ENCODE results near the gene FOXJ1. TPM values are rescaled to one million over a fixed set of nuclear protein-coding genes. Genes with fewer than 3 reads are reported as not detected.

Gene FOXJ1
- total RNA-seq, 1 experiment from 2014 or later = 0.28 TPM

GRCh38 chr17:76170114-76170513 is 29.1 kb upstream of the FOXJ1 start:
- CTCF ChIA-PET = no interaction called here
- Histone ChIP-seq H3K27me3 (ENCODE audit: control insufficient read depth, insufficient read depth, low read length) (no peaks in the 10 kb centered on the region; the same call in 1 of the 2 replicates), H3K36me3 (ENCODE audit: control insufficient read depth, insufficient read depth, low read length) (no peaks in the 10 kb centered on the region), H3K4me1 (ENCODE audit: control insufficient read depth, insufficient read depth, low read length) (no peaks in the 10 kb centered on the region; the same call in 1 of the 2 replicates), H3K27ac (ENCODE audit: low read length) (no peak overlapping the region), H3K9me3 (ENCODE audit: control insufficient read depth, insufficient read depth, low read depth, low read length) (no peaks in the 10 kb centered on the region), H3K4me3 (ENCODE audit: low read depth in 2 of 2, low read length in 2 of 2) (no peak overlapping the region)
- TF ChIP-seq CTCF (IDR thresholded peaks at IDR 0.05) (no peak), SIN3A (IDR thresholded peaks at IDR 0.05; ENCODE audit: borderline replicate concordance, insufficient read depth, low read depth, low read length) (no peak), POLR2AphosphoS5 (IDR thresholded peaks at IDR 0.05; ENCODE audit: low read depth, low read length) (no peak), REST (IDR thresholded peaks at IDR 0.05; ENCODE audit: insufficient read depth in 1 of 2, low read depth in 2 of 2, low read length in 1 of 2) (no peak)
- POLR2A ChIA-PET = no interaction called here
- DNase-seq (ENCODE audit: low read depth, low spot score) (no peak), ATAC-seq (no peak)
- in situ Hi-C loops (cut with HindIII; ENCODE audit: low pct_unique_long_range_greater_than_20kb, low sequenced_read_pairs) (no loop called here), intact Hi-C loops (cut with micrococcal nuclease; ENCODE audit: unreplicated experiment) (no loop called here)
- BruUV-seq (replicated peaks) = no TSS peak

GRCh38 chr17:76166906-76167305 is 25.9 kb upstream of the FOXJ1 start:
- in situ Hi-C loops (cut with HindIII; ENCODE audit: low pct_unique_long_range_greater_than_20kb, low sequenced_read_pairs) (no loop called here), intact Hi-C loops (cut with micrococcal nuclease; ENCODE audit: unreplicated experiment) (no loop called here)
- Histone ChIP-seq H3K27ac (ENCODE audit: low read length) (no peak overlapping the region), H3K4me1 (ENCODE audit: control insufficient read depth, insufficient read depth, low read length) (no peaks in the 10 kb centered on the region), H3K27me3 (ENCODE audit: control insufficient read depth, insufficient read depth, low read length) (no peaks in the 10 kb centered on the region; the same call in 1 of the 2 replicates), H3K36me3 (ENCODE audit: control insufficient read depth, insufficient read depth, low read length) (no peaks in the 10 kb centered on the region), H3K9me3 (ENCODE audit: control insufficient read depth, insufficient read depth, low read depth, low read length) (no peaks in the 10 kb centered on the region), H3K4me3 (ENCODE audit: low read depth in 2 of 2, low read length in 2 of 2) (no peak overlapping the region)
- no TSS peak for BruUV-seq (replicated peaks)
- no peak for ATAC-seq
- ChIA-PET POLR2A (no interaction called here), CTCF (interaction anchor here (0.6 to 1.0 kb wide), 2 partner anchors 15 to 118 kb away, joined by 3 to 6 read pairs; no protein-coding TSS in a partner anchor)
- no peak for TF ChIP-seq CTCF (IDR thresholded peaks at IDR 0.05)
- no peak for TF ChIP-seq TCF7L2 (IDR thresholded peaks at IDR 0.05; ENCODE audit: low read depth, low read length)
- no peak for TF ChIP-seq REST (IDR thresholded peaks at IDR 0.05; ENCODE audit: insufficient read depth in 1 of 2, low read depth in 2 of 2, low read length in 1 of 2)
- TF ChIP-seq SIN3A (IDR thresholded peaks at IDR 0.05; ENCODE audit: borderline replicate concordance, insufficient read depth, low read depth, low read length) = no peak
- TF ChIP-seq POLR2AphosphoS5 (IDR thresholded peaks at IDR 0.05; ENCODE audit: low read depth, low read length) = no peak
- DNase-seq (ENCODE audit: low read depth, low spot score) = no peak

Data from Panc1 (cell line).